Ishikawa (cell line): ENCODE data around the gene STRBP.

ENCODE experiments used
- CREB1 ChIP-seq: IDR thresholded peaks from 2 replicates; pipeline ENCODE4 v1.6.1; 2012; ENCODE audit warnings: low read depth
- EGR1 ChIP-seq: IDR thresholded peaks from 2 replicates; pipeline ENCODE4 v1.6.1; 2012
- EP300 ChIP-seq: IDR thresholded peaks from 2 replicates; pipeline ENCODE4 v1.6.1; 2012; ENCODE audit warnings: borderline replicate concordance
- FOXM1 ChIP-seq: IDR thresholded peaks from 2 replicates; pipeline ENCODE4 v1.6.1; 2012; ENCODE audit warnings: low read depth, borderline replicate concordance
- NFIC ChIP-seq: IDR thresholded peaks from 2 replicates; pipeline ENCODE4 v1.6.1; 2012
- TCF12 ChIP-seq: IDR thresholded peaks from 2 replicates; pipeline ENCODE4 v1.6.1; 2012; ENCODE audit warnings: low read depth
- TEAD4 ChIP-seq: IDR thresholded peaks from 2 replicates; pipeline ENCODE4 v1.6.1; 2012
- YY1 ChIP-seq: IDR thresholded peaks from 2 replicates; pipeline ENCODE4 v1.6.1; 2012; ENCODE audit warnings: low read depth
- ZBTB7A ChIP-seq: IDR thresholded peaks from 2 replicates; pipeline ENCODE4 v1.6.1; 2012; ENCODE audit warnings: low read depth
- TF ChIP-seq, protein P1 (sequence below): IDR thresholded peaks from 2 replicates; pipeline ENCODE4 v1.6.1; 2012
- TF ChIP-seq, protein P2 (sequence below): IDR thresholded peaks from 2 replicates; pipeline ENCODE4 v1.6.1; 2012
- TF ChIP-seq, protein P3 (sequence below): IDR thresholded peaks from 2 replicates; pipeline ENCODE4 v1.6.1; 2012; ENCODE audit warnings: low read depth, mild to moderate bottlenecking

DNA sequence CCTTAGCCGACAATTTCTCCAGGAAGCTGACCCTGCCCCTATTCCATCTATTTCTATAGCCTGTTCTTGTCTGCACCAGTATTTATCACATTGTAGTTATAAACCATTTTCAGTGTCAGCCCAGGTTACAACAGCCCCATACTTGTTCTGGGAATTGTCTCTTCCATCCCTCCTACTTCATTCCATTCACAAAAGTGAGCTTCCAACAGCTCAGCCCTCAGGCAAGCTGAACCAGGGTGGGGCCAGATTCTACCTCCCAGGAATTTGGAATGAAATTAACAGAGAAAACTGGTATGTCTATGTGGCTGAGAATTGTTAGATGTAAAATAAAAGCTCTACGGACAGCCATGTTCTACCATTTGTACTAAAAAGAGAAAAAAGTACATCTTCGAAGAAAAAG lies 36.1 kb downstream of the STRBP start:
- TF ChIP-seq FOXM1 (no peak), YY1 (no peak), EGR1 (no peak), TCF12 (no peak), CREB1 (no peak), EP300 (no peak), ZBTB7A (no peak), NFIC (no peak), TEAD4 (no peak)
- TF ChIP-seq, protein P1, sequence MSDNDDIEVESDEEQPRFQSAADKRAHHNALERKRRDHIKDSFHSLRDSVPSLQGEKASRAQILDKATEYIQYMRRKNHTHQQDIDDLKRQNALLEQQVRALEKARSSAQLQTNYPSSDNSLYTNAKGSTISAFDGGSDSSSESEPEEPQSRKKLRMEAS: no peak
- TF ChIP-seq, protein P2, sequence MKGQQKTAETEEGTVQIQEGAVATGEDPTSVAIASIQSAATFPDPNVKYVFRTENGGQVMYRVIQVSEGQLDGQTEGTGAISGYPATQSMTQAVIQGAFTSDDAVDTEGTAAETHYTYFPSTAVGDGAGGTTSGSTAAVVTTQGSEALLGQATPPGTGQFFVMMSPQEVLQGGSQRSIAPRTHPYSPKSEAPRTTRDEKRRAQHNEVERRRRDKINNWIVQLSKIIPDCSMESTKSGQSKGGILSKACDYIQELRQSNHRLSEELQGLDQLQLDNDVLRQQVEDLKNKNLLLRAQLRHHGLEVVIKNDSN: no peak
- TF ChIP-seq, protein P3, sequence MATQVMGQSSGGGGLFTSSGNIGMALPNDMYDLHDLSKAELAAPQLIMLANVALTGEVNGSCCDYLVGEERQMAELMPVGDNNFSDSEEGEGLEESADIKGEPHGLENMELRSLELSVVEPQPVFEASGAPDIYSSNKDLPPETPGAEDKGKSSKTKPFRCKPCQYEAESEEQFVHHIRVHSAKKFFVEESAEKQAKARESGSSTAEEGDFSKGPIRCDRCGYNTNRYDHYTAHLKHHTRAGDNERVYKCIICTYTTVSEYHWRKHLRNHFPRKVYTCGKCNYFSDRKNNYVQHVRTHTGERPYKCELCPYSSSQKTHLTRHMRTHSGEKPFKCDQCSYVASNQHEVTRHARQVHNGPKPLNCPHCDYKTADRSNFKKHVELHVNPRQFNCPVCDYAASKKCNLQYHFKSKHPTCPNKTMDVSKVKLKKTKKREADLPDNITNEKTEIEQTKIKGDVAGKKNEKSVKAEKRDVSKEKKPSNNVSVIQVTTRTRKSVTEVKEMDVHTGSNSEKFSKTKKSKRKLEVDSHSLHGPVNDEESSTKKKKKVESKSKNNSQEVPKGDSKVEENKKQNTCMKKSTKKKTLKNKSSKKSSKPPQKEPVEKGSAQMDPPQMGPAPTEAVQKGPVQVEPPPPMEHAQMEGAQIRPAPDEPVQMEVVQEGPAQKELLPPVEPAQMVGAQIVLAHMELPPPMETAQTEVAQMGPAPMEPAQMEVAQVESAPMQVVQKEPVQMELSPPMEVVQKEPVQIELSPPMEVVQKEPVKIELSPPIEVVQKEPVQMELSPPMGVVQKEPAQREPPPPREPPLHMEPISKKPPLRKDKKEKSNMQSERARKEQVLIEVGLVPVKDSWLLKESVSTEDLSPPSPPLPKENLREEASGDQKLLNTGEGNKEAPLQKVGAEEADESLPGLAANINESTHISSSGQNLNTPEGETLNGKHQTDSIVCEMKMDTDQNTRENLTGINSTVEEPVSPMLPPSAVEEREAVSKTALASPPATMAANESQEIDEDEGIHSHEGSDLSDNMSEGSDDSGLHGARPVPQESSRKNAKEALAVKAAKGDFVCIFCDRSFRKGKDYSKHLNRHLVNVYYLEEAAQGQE: no peak
